GM21576 (cell line): ENCODE data around the gene ARID5B.
"Not testable (repeated sequence)": the region's sequence is repeated elsewhere in the genome, so short reads cannot be mapped to it uniquely, and the experiment has no call there.

Source experiments
- ATAC-seq: cut with Tn5 transposase; IDR thresholded peaks from one replicate; pipeline ENCODE4 v1.9.1; 2021; ENCODE audit warnings: mild to moderate bottlenecking, moderate library complexity; ENCODE audit not compliant: unreplicated experiment

The ARID5B gene

GRCh38 chr10:61900829-61901792 is at the start of gene ARID5B:
TSS of gene ARID5B (plus strand) at chr10:61901699. CDS start at chr10:61901710, 11 bp downstream.
- no peak for ATAC-seq

GRCh38 chr10:61852261-61852660 is 49.2 kb upstream of the ARID5B start:
- no peak for ATAC-seq

- no peak for ATAC-seq
These were observed 45.7 kb upstream of the ARID5B start for GRCh38 chr10:61855771-61856170.

- ATAC-seq, result no peak
These were observed 43.8 kb upstream of the ARID5B start for GRCh38 chr10:61857746-61858145.

- ATAC-seq, result no peak
These were observed 41.7 kb upstream of the ARID5B start for GRCh38 chr10:61859786-61860185.

GRCh38 chr10:61860964-61861758 is 40.3 kb upstream of the ARID5B start:
- no peak for ATAC-seq

GRCh38 chr10:61863981-61864380 is 37.5 kb upstream of the ARID5B start:
- ATAC-seq, result no peak

GRCh38 chr10:61866700-61867368 is 34.7 kb upstream of the ARID5B start:
- ATAC-seq, result no peak

GRCh38 chr10:61867374-61867773 is 34.1 kb upstream of the ARID5B start:
- ATAC-seq, result not testable (repeated sequence)

GRCh38 chr10:61867817-61868216 is 33.7 kb upstream of the ARID5B start:
- not testable (repeated sequence) for ATAC-seq

- no peak for ATAC-seq
These were observed 32.3 kb upstream of the ARID5B start for GRCh38 chr10:61869041-61869675.

GRCh38 chr10:61869774-61870525 is 31.5 kb upstream of the ARID5B start:
- ATAC-seq, result no peak

GRCh38 chr10:61870526-61870895 is 31.0 kb upstream of the ARID5B start:
- no peak for ATAC-seq

GRCh38 chr10:61871487-61871886 is 30.0 kb upstream of the ARID5B start:
- ATAC-seq, result no peak

GRCh38 chr10:61877887-61878739 is 23.4 kb upstream of the ARID5B start:
- no peak for ATAC-seq

- ATAC-seq, result no peak
These were observed 22.8 kb upstream of the ARID5B start for GRCh38 chr10:61878740-61879068.

GRCh38 chr10:61882621-61883370 is 18.7 kb upstream of the ARID5B start:
- ATAC-seq, result no peak

- no peak for ATAC-seq
These were observed 18.0 kb upstream of the ARID5B start for GRCh38 chr10:61883371-61884025.
